B cell (primary cell): Measurements from ENCODE around the gene SH3TC1. TPM values are rescaled to one million over a fixed set of nuclear protein-coding genes. Genes with fewer than 3 reads are reported as not detected.

ENCODE experiments used
- ATAC-seq: fragments of 200-7000 bp; cut with Tn5 transposase; one replicate; pipeline ENCODE4 v1.10.0; 2021; ENCODE audit warnings: low read depth, mild to moderate bottlenecking, moderate number of reproducible peaks, moderate library complexity
- CTCF ChIA-PET: fragments of 350-600 bp; sonication (Branson Sonifier 250); formaldehyde crosslinking; loops from one replicate; lab custom pipeline; 2021; ENCODE audit warnings: antibody characterized with exemption, inconsistent platforms; lab: Charles Lee
- POLR2A ChIA-PET: fragments of 350-600 bp; sonication (Branson Sonifier 250); formaldehyde crosslinking; loops from one replicate; lab custom pipeline; 2021; ENCODE audit warnings: antibody characterized with exemption; lab: Charles Lee
- DNase-seq: peaks from one replicate; pipeline ENCODE4 v3.0.0; 2013
- H2AFZ ChIP-seq: 2 replicates; pipeline ENCODE4 v1.6.1; 2012; ENCODE audit warnings: mild to moderate bottlenecking, low read depth, low read length; ENCODE audit not compliant: insufficient read depth, poor library complexity, severe bottlenecking
- H3K27ac ChIP-seq, 2 donors: 1 replicate in 1 of 2; 2 replicates in 1 of 2; pipeline ENCODE4 v1.5.1; 2012 to 2013; ENCODE audit warnings: low read length in 2 of 2, mild to moderate bottlenecking in 2 of 2, moderate library complexity in 1 of 2
- H3K27me3 ChIP-seq, 4 experiments: fragments of 200-600 bp in 1 of 4; sonication (generic) in 1 of 4; replicated peaks in 1 of 4; 1 replicate in 2 of 4; 2 replicates in 2 of 4; pipeline versions ENCODE4 v1.6.1 to v1.7.0; 2013 to 2016; ENCODE audit warnings: low read length in 3 of 4, mild to moderate bottlenecking in 2 of 4, mixed read lengths in 1 of 4, moderate library complexity in 1 of 4; ENCODE audit not compliant: insufficient read depth in 4 of 4, control insufficient read depth in 3 of 4; ENCODE audit errors: control extremely low read depth in 1 of 4
- H3K36me3 ChIP-seq, 2 experiments: replicated peaks in 1 of 2; 1 replicate in 1 of 2; 2 replicates in 1 of 2; pipeline versions ENCODE4 v1.6.1 to v1.7.1; 2013; ENCODE audit warnings: low read length in 1 of 2; ENCODE audit not compliant: insufficient read depth in 2 of 2, control insufficient read depth in 1 of 2; ENCODE audit errors: control extremely low read depth in 1 of 2, extremely low read depth in 1 of 2
- H3K4me1 ChIP-seq, 2 donors: fragments of 200-600 bp in 1 of 2; sonication (generic) in 1 of 2; 1 replicate in 1 of 2; 2 replicates in 1 of 2; pipeline versions ENCODE4 v1.5.1 to v1.6.1; 2013 to 2017; ENCODE audit warnings: low read length in 2 of 2; ENCODE audit not compliant: control insufficient read depth in 2 of 2, insufficient read depth in 2 of 2
- H3K4me2 ChIP-seq: replicated peaks from 2 replicates; pipeline ENCODE3; 2012; ENCODE audit warnings: mild to moderate bottlenecking, low read depth, low read length; ENCODE audit not compliant: poor library complexity, severe bottlenecking
- H3K4me3 ChIP-seq, 5 experiments: fragments of 200-600 bp in 1 of 5; sonication (generic) in 1 of 5; 1 replicate in 3 of 5; 2 replicates in 2 of 5; pipeline versions ENCODE4 v1.5.1 to v1.7.0; 2011 to 2016; ENCODE audit warnings: low read length in 4 of 5, mild to moderate bottlenecking in 4 of 5, low read depth in 2 of 5, control low read depth in 1 of 5, moderate library complexity in 1 of 5; ENCODE audit not compliant: insufficient read depth in 1 of 5; ENCODE audit errors: control extremely low read depth in 1 of 5, extremely low read depth in 1 of 5
- H3K79me2 ChIP-seq: fragments of 200-600 bp; sonication (generic); one replicate; pipeline ENCODE4 v1.6.0; 2016; ENCODE audit warnings: low read length; ENCODE audit not compliant: control insufficient read depth, insufficient read depth
- H3K9ac ChIP-seq: fragments of 200-600 bp; sonication (generic); 2 replicates; pipeline ENCODE4 v1.6.1; 2017; ENCODE audit warnings: mild to moderate bottlenecking, low read length, moderate library complexity
- H3K9me3 ChIP-seq, 3 donors: one replicate each; pipeline versions ENCODE4 v1.6.1 to v1.7.1; 2013; ENCODE audit warnings: low read length in 2 of 3; ENCODE audit not compliant: control insufficient read depth in 2 of 3, insufficient read depth in 1 of 3; ENCODE audit errors: control extremely low read depth in 1 of 3
- H4K20me1 ChIP-seq: 2 replicates; pipeline ENCODE4 v1.6.0; 2012; ENCODE audit warnings: mild to moderate bottlenecking, low read length; ENCODE audit not compliant: insufficient read depth, control insufficient read depth, poor library complexity, severe bottlenecking
- H3K27ac Mint-ChIP-seq: one replicate; pipeline ENCODE4 v1.8.0; 2021; ENCODE audit warnings: mixed read lengths
- H3K27me3 Mint-ChIP-seq: one replicate; pipeline ENCODE4 v1.8.0; 2021; ENCODE audit warnings: mixed read lengths
- H3K4me1 Mint-ChIP-seq: one replicate; pipeline ENCODE4 v1.8.0; 2021; ENCODE audit warnings: mixed read lengths
- H3K4me3 Mint-ChIP-seq: one replicate; pipeline ENCODE4 v1.8.0; 2021; ENCODE audit warnings: mixed read lengths
- H3K9me3 Mint-ChIP-seq: one replicate; pipeline ENCODE4 v1.8.0; 2022; ENCODE audit warnings: mixed read lengths; ENCODE audit not compliant: insufficient read depth
- CTCF ChIP-seq: fragments of 200-600 bp; IDR thresholded peaks from one replicate; pipeline ENCODE4 v1.8.0; 2022; ENCODE audit warnings: antibody characterized with exemption, mild to moderate bottlenecking
- EZH2 ChIP-seq: IDR thresholded peaks from 2 replicates; pipeline ENCODE4 v1.6.1; 2012; ENCODE audit warnings: borderline replicate concordance, low read depth, mild to moderate bottlenecking, moderate library complexity, low read length; ENCODE audit not compliant: insufficient read depth, poor library complexity, severe bottlenecking
- WGBS: methylation state at CpG from one replicate; pipeline ENCODE4 v1.1.5; 2013; ENCODE audit warnings: missing lambda C conversion rate; ENCODE audit not compliant: insufficient coverage; 5-methylcytosine and 5-hydroxymethylcytosine counted together
- intact Hi-C: fragments of 100-400 bp; cut with micrococcal nuclease; formaldehyde crosslinking; loops from one replicate; pipeline ENCODE4 v1.10.0; 2022
- polyA plus RNA-seq: library from polyadenylated mRNA; depleted of rRNA; stranded (reverse); fragments of >200 nt; gene quantifications from 2 replicates; pipeline ENCODE4 v1.2.3, GENCODE V29; 2012
- total RNA-seq, 2 donors: library from RNA; stranded (reverse); fragments of 120-200 nt in 1 of 2; gene quantifications; 1 replicate in 1 of 2; 2 replicates in 1 of 2; pipeline versions ENCODE4 v1.2.3 to v1.2.4, GENCODE V29; 2013 to 2022

SH3TC1 gene
- total and polyA plus RNA-seq, 2 donors (not counting 1 experiment from before 2014, with no cell fraction given) = 63.8 to 388 TPM

DNA sequence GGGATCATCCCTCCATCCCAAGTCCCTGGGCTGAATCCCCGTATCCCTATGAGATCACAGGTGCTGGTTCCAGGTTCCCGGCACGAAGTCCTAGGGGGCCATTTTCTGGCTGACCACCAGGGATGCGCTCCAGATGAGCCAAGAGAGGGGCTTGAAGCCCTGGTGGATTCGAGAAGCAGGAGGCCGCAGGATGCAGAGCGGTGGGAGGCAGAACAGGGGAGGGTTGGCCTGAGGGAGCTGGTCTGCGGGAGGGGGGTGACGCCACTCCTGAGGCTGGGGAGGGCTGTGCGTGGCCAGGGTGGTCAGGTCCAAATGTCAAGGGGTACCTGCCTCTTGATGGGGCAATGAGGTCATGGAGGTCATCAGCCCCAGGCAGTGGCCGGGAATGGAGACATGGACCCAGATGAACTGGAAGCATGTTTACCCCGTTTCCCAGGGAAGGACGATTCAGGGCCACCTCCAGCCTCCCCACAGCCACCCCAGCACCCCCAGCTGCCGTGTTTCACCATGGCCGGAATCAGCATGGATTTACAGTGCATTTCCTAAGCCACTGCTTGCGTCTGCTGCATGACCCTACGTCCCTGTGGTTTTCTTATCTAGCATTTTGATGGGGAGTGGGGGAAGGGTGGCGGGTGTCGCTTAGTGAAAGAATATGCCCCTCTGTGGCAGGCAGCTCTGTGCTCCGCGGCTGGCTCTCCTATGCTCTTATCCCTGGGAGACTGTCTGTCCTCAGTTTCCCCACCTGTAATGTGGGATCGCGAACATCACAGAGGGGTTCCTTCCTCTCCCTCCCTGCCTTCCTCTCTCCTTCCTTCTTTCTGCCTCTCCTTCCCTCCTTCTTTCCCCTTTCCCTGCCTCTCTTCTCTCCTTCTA is 53.4 kb downstream of the SH3TC1 start:
- Histone ChIP-seq H3K79me2 (no peaks in the 10 kb centered on the region), H3K9me3 (peaks cover 0 to 3% (median 0%) of the 10 kb centered on the region in 3 donors), H3K36me3 (no peaks in the 10 kb centered on the region), H2AFZ (no peak overlapping the region), H3K27ac (no peak overlapping the region), H3K4me2 (no peak overlapping the region), H3K27me3 (no peaks in the 10 kb centered on the region), H3K4me3 (no peak overlapping the region), H3K4me1 (no peaks in the 10 kb centered on the region), H4K20me1 (no peaks in the 10 kb centered on the region), H3K9ac (no peak overlapping the region)
- ChIA-PET POLR2A (no interaction called here), CTCF (interaction anchor here (3.8 kb wide), 1 partner anchor 10 kb away, joined by 12 read pairs; no protein-coding TSS in a partner anchor)
- no peaks in the 10 kb centered on the region for H3K9me3 Mint-ChIP-seq
- no peak overlapping the region for H3K27ac Mint-ChIP-seq
- 76% methylated on average over 23 of the region's 23 CpGs for WGBS
- intact Hi-C loops = no loop called here
- TF ChIP-seq CTCF (no peak), EZH2 (no peak)
- ATAC-seq (no peak), DNase-seq (no peak)
- no peaks in the 10 kb centered on the region for H3K27me3 Mint-ChIP-seq
- no peak overlapping the region for H3K4me3 Mint-ChIP-seq
- H3K4me1 Mint-ChIP-seq = no peaks in the 10 kb centered on the region

DNA sequence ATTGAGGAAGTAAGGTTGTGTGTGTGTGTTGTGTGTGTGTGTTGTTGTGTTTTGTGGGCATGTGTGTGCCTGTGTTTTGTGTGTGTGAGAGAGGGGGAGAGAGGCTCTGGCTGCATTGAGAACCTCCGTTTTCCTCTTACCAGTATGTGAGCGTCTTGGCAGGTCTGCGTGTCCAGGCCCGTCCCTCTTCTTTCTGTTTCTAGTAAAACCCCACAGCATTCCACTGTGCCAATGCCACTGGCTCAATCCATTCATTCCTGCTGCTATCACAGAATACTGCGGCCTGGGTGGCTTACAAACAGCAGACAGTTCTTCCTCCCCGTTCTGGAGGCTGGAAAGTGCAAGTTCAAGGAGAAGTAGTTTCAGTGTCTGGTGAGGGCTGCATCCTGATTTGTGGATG is 55.0 kb downstream of the SH3TC1 start:
- Histone ChIP-seq H3K36me3 (no peaks in the 10 kb centered on the region), H3K27me3 (no peaks in the 10 kb centered on the region), H3K4me1 (no peaks in the 10 kb centered on the region), H4K20me1 (no peaks in the 10 kb centered on the region), H3K79me2 (no peaks in the 10 kb centered on the region), H2AFZ (no peak overlapping the region), H3K9ac (no peak overlapping the region), H3K4me3 (no peak overlapping the region), H3K4me2 (no peak overlapping the region), H3K9me3 (peaks cover 0 to 3% (median 0%) of the 10 kb centered on the region in 3 donors), H3K27ac (no peak overlapping the region)
- H3K9me3 Mint-ChIP-seq = no peaks in the 10 kb centered on the region
- H3K27me3 Mint-ChIP-seq = peaks cover 5% of the 10 kb centered on the region
- no peaks in the 10 kb centered on the region for H3K4me1 Mint-ChIP-seq
- POLR2A ChIA-PET = no interaction called here
- intact Hi-C loops = no loop called here
- TF ChIP-seq CTCF (no peak), EZH2 (no peak)
- DNase-seq (no peak), ATAC-seq (no peak)
- WGBS = 90% methylated on average over 5 of the region's 6 CpGs
- CTCF ChIA-PET = no interaction called here
- no peak overlapping the region for H3K4me3 Mint-ChIP-seq
- no peak overlapping the region for H3K27ac Mint-ChIP-seq
